ENCODE results near the gene CXCL11. TPM values are rescaled to one million over a fixed set of nuclear protein-coding genes. Genes with fewer than 3 reads are reported as not detected.

Gene CXCL11
- total RNA-seq, 1 donor from 2014 or later, result not detected

DNA sequence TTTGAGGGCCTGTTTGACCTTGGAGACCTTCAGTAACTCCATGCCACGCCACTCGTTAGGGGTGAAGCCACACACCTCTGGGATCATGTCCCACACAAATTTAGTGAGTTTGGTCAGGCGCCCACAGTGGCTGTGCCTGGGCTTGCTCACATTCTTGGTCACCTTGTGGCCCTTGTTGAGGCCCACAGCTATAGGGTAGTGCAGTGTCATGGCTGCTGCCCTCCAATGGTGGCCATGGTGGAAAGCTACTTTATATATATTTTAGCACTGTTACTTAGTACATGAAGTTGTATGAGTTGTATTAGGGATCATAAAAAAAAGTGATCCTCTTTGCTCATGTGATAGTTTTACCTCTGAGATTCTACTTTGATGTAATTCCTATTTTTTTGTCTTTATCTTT, 985 bp upstream of the CXCL11 start:
- no peak for DNase-seq
- peaks cover 12% of the 10 kb centered on the region for H3K4me1 Mint-ChIP-seq (ENCODE audit: low read depth, unreplicated experiment)
- H3K36me3 Mint-ChIP-seq (ENCODE audit: unreplicated experiment), result no peaks in the 10 kb centered on the region
- H3K27me3 Mint-ChIP-seq (ENCODE audit: unreplicated experiment), result no peaks in the 10 kb centered on the region
- no peaks in the 10 kb centered on the region for H3K9me3 Mint-ChIP-seq (ENCODE audit: unreplicated experiment)
- TF ChIP-seq, protein P1, sequence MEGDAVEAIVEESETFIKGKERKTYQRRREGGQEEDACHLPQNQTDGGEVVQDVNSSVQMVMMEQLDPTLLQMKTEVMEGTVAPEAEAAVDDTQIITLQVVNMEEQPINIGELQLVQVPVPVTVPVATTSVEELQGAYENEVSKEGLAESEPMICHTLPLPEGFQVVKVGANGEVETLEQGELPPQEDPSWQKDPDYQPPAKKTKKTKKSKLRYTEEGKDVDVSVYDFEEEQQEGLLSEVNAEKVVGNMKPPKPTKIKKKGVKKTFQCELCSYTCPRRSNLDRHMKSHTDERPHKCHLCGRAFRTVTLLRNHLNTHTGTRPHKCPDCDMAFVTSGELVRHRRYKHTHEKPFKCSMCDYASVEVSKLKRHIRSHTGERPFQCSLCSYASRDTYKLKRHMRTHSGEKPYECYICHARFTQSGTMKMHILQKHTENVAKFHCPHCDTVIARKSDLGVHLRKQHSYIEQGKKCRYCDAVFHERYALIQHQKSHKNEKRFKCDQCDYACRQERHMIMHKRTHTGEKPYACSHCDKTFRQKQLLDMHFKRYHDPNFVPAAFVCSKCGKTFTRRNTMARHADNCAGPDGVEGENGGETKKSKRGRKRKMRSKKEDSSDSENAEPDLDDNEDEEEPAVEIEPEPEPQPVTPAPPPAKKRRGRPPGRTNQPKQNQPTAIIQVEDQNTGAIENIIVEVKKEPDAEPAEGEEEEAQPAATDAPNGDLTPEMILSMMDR (IDR thresholded peaks at IDR 0.05; ENCODE audit: partially characterized antibody, unreplicated experiment), result no peak
- no peak overlapping the region for H3K4me3 Mint-ChIP-seq (ENCODE audit: unreplicated experiment)
- no peak overlapping the region for H3K27ac Mint-ChIP-seq (ENCODE audit: unreplicated experiment)

DNA sequence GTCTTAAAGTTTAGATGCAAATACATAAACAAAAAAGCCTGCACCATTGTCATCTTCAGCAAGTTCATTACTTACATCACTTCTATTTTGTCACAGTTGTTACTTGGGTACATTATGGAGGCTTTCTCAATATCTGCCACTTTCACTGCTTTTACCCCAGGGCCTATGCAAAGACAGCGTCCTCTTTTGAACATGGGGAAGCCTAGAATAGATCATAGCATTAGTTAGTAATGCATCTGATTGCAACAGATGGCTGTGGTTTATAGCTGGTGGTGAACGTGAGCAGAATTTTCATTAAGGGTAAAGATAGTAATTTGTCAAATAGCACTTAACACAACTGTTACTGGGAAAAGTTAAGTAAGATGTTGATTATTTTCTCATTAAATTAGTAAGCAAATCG, 729 bp downstream of the CXCL11 start:
- Mint-ChIP-seq H3K36me3 (ENCODE audit: unreplicated experiment) (no peaks in the 10 kb centered on the region), H3K27ac (ENCODE audit: unreplicated experiment) (no peak overlapping the region), H3K4me1 (ENCODE audit: low read depth, unreplicated experiment) (peaks cover 12% of the 10 kb centered on the region), H3K27me3 (ENCODE audit: unreplicated experiment) (peaks cover 3% of the 10 kb centered on the region), H3K4me3 (ENCODE audit: unreplicated experiment) (no peak overlapping the region), H3K9me3 (ENCODE audit: unreplicated experiment) (no peaks in the 10 kb centered on the region)
- DNase-seq, result no peak
- TF ChIP-seq, protein P1 (IDR thresholded peaks at IDR 0.05; ENCODE audit: partially characterized antibody, unreplicated experiment), result no peak

DNA sequence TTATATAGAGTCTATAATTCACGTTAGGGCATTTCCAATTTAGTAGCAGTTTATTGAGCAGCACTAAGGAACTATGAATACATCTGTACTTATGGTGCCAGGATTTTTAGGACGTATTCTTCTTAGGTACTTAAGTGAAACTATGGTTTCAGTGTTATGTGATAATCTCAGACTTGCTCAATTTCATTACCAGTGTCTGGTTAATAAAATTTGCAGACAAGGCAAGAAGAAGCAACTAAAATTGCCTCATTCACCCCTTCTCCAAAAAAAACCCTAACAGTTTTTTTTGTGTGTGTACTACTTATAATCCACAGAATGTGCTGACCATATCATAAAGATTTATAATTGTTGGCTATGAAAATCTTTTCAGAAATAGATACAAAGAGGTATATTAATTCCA, 6.6 kb downstream of the CXCL11 start:
- no peak overlapping the region for H3K4me3 Mint-ChIP-seq (ENCODE audit: unreplicated experiment)
- H3K36me3 Mint-ChIP-seq (ENCODE audit: unreplicated experiment), result no peaks in the 10 kb centered on the region
- H3K27ac Mint-ChIP-seq (ENCODE audit: unreplicated experiment), result no peak overlapping the region
- H3K4me1 Mint-ChIP-seq (ENCODE audit: low read depth, unreplicated experiment), result no peaks in the 10 kb centered on the region
- TF ChIP-seq, protein P1 (IDR thresholded peaks at IDR 0.05; ENCODE audit: partially characterized antibody, unreplicated experiment), result no peak
- no peaks in the 10 kb centered on the region for H3K9me3 Mint-ChIP-seq (ENCODE audit: unreplicated experiment)
- H3K27me3 Mint-ChIP-seq (ENCODE audit: unreplicated experiment), result peaks cover 3% of the 10 kb centered on the region
- DNase-seq, result no peak

DNA sequence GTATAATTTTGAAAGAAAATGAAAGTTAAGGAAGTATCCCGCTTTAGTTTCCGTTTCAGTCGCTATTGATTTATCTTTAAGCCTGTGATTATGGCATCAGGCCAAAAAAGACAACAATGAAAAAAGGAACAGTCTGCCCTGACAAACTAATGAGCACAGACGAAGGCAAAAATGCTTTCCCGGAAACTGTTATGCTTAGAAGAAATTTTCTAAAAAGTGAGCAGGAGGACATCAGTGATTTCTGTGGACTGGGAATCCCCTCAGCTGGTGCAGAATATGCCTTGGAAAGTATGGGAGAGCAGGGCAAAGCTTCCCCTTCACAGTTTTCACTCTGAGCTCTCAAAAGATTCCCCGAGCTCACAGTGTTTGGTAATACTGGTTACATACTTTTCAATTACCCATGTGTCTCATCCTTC, 7.5 kb downstream of the CXCL11 start:
- Mint-ChIP-seq H3K27ac (ENCODE audit: unreplicated experiment) (no peak overlapping the region), H3K36me3 (ENCODE audit: unreplicated experiment) (no peaks in the 10 kb centered on the region), H3K4me1 (ENCODE audit: low read depth, unreplicated experiment) (no peaks in the 10 kb centered on the region), H3K27me3 (ENCODE audit: unreplicated experiment) (peaks cover 3% of the 10 kb centered on the region), H3K9me3 (ENCODE audit: unreplicated experiment) (no peaks in the 10 kb centered on the region), H3K4me3 (ENCODE audit: unreplicated experiment) (no peak overlapping the region)
- TF ChIP-seq, protein P1 (IDR thresholded peaks at IDR 0.05; ENCODE audit: partially characterized antibody, unreplicated experiment), result no peak
- no peak for DNase-seq

DNA sequence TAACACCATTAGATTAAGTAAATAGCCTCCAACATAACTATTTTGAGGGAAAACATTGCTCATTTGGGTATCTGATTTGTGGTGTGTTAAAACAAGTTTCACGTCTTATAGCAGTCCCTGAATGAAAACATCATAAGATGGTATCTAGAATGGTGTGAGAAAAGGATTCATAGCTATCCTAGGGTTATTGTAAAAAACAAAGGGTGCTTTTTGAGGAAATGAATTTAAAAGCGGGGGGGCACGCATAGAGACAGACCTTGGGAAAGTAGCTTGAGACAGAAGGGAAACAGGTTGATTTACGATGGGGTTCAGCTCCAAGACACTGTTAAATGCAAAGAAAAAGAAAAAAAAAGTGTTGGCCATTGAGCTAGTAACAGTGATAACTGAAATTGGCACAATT, 11.8 kb downstream of the CXCL11 start:
- no peak overlapping the region for H3K4me3 Mint-ChIP-seq (ENCODE audit: unreplicated experiment)

More for the DNA sequence above, 11.8 kb downstream of the CXCL11 start:
- H3K27ac Mint-ChIP-seq (ENCODE audit: unreplicated experiment), result no peak overlapping the region
- no peak for DNase-seq
- no peaks in the 10 kb centered on the region for H3K27me3 Mint-ChIP-seq (ENCODE audit: unreplicated experiment)
- no peaks in the 10 kb centered on the region for H3K36me3 Mint-ChIP-seq (ENCODE audit: unreplicated experiment)
- TF ChIP-seq, protein P1 (IDR thresholded peaks at IDR 0.05; ENCODE audit: partially characterized antibody, unreplicated experiment), result no peak
- no peaks in the 10 kb centered on the region for H3K9me3 Mint-ChIP-seq (ENCODE audit: unreplicated experiment)
- H3K4me1 Mint-ChIP-seq (ENCODE audit: low read depth, unreplicated experiment), result no peaks in the 10 kb centered on the region

Measured in glutamatergic neuron (in vitro differentiated cells).